ENCODE results near the gene CHCHD3.

Gene CHCHD3

DNA sequence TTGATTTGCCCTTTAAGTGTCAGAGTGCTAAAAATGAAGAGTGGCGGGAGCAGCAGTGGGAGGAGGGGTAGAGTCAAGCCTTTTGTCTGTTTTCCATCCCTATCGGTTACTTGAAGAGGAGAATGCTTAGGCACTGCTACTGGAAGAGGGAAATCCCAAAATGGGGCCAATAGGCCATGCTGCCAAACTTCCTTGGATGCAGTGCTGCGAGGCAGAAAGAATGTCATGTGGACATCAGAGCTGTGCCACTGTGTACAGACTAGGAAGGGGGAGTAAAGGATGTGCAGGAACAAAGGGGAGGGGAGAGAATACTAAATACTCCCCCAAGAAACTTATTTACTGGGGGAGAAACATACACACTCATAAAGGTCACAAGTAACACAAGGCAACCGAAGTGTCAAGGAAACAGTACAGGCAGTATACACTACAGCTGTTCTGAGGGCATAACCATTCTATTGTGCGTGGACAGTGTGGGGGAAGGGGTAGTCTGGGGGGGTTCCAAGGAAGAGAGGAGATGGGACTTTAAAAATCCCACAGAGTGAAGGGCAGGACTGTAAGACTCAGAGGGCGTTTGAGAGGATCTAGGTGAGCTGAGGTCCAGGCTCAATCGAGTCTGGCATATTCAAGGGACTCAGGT, 276.9 kb downstream of the CHCHD3 start:
- DNase-seq = no peak

DNA sequence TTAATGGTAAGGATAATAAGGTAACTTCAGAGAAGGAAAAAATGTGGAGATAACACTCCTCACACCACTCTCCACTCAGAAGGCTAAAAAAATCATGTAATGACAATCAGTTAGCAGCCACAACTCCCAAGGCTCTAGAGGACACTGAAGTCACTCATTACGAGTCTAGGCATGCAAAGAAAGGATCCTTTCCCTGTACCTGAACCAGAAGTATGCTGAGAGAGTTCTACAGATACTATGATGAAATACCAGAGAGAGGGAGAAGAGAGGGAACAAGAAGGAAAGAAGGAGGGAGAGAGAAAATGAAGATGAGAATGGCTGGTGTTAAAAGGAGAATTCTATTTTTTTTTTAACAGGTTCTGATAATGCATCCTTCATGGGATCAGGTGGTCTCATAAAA, 281.4 kb downstream of the CHCHD3 start:
- no peak for DNase-seq

DNA sequence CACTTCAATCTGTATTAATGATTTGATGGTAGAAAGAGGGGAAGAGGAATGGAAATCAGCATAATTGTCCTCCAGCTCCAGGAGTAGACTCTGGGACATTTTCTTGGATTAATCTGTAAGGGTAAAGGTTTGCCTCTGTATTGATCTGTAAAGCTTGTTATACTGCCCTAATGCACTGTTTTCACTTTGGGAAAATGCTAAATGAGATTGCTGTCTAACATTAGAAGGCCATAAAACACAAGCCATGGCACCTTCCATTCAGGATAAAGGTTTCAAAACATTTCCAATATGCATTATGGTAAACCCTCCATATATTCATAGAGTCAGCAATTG, 282.8 kb downstream of the CHCHD3 start:
- DNase-seq = no peak

- DNase-seq = no peak
Observed at GRCh38 chr7:132797152-132797551, 284.7 kb downstream of the CHCHD3 start.

DNA sequence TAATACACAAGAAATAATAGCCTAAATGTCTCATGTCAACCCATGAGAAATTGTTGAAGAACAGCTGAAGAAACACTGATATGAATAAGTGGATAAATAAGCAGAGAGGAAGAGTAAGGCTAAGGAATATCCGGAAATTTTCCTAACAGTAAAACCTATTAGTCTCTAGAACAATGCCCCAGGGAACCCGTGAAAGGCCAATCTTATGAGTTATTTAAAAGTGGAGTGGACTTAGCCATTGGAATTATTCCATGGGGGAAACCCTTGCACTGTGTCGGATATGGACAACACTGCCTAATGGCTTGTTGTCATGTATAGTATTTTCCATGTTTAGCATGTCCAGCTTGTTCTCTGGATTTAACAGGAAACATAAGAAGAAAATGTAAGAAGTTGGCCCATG, 288.4 kb downstream of the CHCHD3 start:
- DNase-seq = no peak

DNA sequence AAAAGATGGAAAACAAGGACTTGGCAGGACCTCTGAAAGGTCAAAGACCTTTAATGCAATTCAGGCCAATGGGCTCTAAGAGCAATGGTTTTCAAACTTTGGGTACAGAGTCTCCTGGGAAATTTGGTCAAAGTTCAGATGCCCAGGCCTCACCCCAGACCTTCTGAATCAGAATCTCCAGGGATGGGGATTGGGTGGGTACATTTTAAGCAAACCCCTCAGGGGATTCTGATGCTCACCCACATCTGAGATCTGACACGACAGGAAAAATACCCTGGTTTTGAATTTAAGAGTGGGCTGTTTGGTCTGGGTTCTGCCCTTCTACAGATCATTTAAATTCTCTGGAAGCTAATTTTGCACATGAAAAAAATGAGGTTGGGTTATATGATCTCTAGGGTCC, 290.9 kb downstream of the CHCHD3 start:
- DNase-seq = no peak

- no peak for DNase-seq
Observed at GRCh38 chr7:132790104-132790503, 291.8 kb downstream of the CHCHD3 start.

DNA sequence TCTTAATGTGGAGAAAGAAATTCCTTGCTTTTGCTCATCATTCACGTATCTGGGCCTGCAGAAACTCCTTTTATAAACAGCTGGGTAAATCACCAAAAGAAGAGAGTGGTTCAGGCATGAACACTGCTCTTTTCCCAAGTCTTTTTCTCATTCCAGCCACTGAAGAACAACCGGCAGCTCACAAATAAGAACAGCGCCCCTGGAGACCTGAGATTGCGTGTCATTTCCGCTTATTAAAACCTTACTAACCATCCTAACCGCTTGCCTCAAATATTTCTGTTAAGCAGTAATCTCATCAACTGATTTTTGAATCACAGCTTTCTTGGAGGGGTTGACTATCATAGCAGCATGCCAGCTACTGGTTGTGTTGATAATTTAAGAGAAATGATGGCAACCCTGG, 292.6 kb downstream of the CHCHD3 start:
- no peak for DNase-seq

- DNase-seq = no peak
Observed at GRCh38 chr7:132785870-132786269, 296.0 kb downstream of the CHCHD3 start.

DNA sequence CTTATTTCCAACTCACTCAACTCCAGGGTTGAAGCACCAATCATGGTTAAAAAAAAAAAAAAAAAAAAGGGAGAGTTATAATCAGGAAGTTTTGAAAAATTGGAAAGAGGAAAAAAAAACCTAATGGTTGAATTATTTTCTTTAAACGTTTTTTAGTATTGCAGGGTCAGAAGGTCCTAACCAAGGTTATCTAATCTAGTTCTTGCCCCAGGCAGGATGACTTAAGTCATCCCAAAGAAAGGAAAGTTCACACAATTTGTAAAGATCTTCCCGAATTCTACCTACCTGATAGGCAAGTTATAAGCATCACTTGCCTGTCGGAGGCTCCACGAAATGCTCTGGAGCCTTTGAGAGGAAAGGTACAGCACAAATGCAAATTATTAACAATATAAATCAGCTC, 297.5 kb downstream of the CHCHD3 start:
- no peak for DNase-seq

GRCh38 chr7:132783824-132784223, 298.1 kb downstream of the CHCHD3 start:
- no peak for DNase-seq

- no peak for DNase-seq
Observed at GRCh38 chr7:132782777-132783640, 298.9 kb downstream of the CHCHD3 start.

GRCh38 chr7:132780822-132781221, 301.1 kb downstream of the CHCHD3 start:
- no peak for DNase-seq

DNA sequence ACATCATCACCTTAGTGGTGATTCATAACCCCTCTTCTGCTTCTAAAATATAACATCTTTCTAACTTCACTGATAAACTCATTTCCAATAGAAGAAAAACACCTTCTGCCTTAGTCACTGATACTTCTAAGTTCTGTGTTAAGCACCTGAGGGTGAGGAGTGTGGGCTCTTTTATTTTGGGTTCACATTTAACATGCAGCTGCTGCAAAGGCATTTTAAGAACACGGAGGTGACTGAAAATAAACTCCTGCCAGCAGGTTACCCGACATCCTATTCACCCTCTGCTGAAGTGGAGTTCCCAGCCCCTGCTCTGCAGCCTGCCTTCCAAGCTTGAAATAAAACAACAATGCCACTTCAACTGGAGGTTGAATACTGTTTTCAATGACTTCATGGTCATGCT, 302.7 kb downstream of the CHCHD3 start:
- DNase-seq = no peak

- DNase-seq = no peak
Observed at GRCh38 chr7:132778761-132779160, 303.1 kb downstream of the CHCHD3 start.

DNA sequence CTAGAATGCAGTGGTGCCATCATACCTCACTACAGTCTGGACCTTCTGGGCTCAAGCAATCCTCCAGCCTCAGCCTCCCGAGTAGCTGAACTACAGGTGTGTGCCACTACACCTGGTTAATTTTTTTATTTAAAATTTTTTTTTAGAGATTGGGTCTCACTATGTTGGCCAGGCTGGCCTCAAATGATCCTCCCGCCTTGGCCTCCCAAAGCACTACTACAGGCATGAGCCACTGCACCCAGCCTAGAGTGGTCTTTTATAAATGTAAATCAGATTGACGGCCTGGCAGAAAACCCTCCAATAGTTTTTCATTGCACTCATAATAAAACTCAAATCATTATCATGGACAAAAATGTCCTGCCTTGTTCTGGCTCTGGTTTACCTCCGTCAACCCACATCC, 303.9 kb downstream of the CHCHD3 start:
- no peak for DNase-seq

- peak in 2 of 4 experiments; percentile 4 to 12 for DNase-seq
Observed at GRCh38 chr7:132777414-132777813, 304.5 kb downstream of the CHCHD3 start.

GRCh38 chr7:132776048-132776620, 305.8 kb downstream of the CHCHD3 start:
- no peak for DNase-seq

DNA sequence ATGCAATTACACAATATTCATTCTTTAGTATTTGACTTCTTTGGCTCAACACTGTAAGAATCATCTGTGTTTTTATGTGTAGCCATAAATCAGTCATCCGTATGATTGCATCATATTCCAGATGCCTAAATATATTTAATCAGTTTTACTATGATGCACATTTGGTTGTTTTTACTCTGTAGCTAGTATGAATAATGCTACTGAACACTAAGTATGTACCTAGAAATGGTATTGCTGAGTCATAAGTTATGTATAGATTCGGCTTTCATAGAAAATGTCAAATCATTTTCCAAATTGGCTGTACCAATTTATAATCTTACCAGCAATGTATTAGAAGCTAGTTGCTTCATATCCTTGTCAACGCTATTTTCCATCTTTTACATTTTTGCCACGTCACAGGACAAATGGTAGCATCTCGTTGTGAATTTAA, 308.3 kb downstream of the CHCHD3 start:
- DNase-seq = no peak

GRCh38 chr7:132771301-132771730, 310.6 kb downstream of the CHCHD3 start:
- no peak for DNase-seq

DNA sequence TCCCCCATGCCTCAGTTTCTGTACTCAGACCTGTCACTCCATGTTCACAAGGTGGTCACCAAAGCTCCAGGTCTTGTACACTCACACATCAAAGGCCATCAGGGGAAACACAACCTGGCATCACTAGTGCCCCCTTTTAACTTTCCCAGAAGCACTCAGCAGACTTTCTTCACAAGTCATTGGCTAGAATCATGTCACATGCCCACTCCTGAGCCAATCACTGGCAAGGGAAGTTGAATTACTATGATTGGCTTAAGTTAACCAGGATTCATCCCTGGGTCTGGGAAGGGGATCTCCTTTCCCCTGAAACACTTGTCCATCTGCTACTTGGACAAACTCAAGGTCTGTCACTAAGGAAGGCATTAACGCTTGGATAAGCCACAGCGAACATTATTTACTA, 311.8 kb downstream of the CHCHD3 start:
- no peak for DNase-seq

- DNase-seq = no peak
Observed at GRCh38 chr7:132769280-132769679, 312.6 kb downstream of the CHCHD3 start.

DNA sequence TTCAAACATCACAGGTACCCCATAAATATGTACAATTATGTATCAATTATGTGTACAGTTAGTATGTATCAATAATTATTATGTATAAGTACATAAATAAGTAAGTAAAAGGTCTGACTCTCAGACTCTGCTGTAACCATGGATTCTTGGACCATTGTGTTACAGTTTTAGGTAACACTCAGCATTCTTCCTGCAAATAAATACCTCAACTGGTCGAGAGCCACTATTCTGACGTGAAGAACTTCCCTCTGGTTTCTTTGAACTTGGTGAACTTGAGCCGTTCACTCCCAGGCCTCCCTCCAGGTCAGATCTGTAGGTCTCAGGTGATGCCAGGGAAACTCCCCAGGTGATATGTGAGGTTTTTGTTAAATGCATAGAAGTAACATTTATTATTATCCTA, 313.8 kb downstream of the CHCHD3 start:
- no peak for DNase-seq

DNA sequence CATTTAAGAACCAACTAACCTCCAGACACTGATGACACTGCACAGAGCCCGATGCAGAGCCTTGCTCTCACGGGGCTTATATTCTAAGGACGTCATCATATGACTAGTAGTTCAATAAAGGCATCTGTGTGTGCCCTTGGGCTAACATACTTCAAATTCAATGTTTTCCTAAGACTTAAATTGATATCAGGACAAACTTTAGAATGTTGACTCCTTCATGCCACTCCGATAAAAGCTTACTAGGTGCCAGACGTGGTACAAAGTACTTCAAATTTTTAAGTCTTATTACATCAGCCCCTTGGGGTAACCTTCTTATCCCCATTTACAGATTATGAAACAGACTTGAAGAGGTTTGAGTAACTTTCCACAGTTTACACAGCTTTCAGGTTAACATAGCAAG, 314.5 kb downstream of the CHCHD3 start:
- DNase-seq = no peak

All from suppressor macrophage (primary cell).